SK-N-SH (cell line): Measurements from ENCODE around the gene POLR2A. TPM values are rescaled to one million over a fixed set of nuclear protein-coding genes. Genes with fewer than 3 reads are reported as not detected.

Experiments
- CTCF ChIA-PET: fragments of 300-600, 350-600 bp; formaldehyde crosslinking; extraction: SDS; loops from one replicate; lab custom pipeline; 2021; lab: Yijun Ruan, JAX
- POLR2A ChIA-PET: fragments of 350-600 bp; sonication (Branson Sonifier 250); formaldehyde crosslinking; extraction: SDS; loops from one replicate; lab custom pipeline; 2020; ENCODE audit warnings: antibody characterized with exemption, inconsistent platforms; lab: Yijun Ruan, JAX
- DNase-seq: peaks from one replicate; pipeline ENCODE4 v3.0.0; 2012
- H2AFZ ChIP-seq: fragments of 200-600 bp; sonication (generic); 2 replicates; pipeline ENCODE4 v1.8.1; 2016; ENCODE audit warnings: antibody characterized with exemption, mild to moderate bottlenecking, low read depth
- H3F3A ChIP-seq: fragments of 200-600 bp; sonication (generic); replicated peaks from 2 replicates; pipeline ENCODE3; 2016; ENCODE audit warnings: antibody characterized with exemption, mild to moderate bottlenecking; ENCODE audit not compliant: insufficient read depth
- H3K27ac ChIP-seq, 2 experiments: fragments of 200-500 bp in 1 of 2; fragments of 200-600 bp in 1 of 2; sonication (Bioruptor generic) in 1 of 2; sonication (generic), shearing (Covaris generic) in 1 of 2; 2 replicates each; pipeline versions ENCODE4 v1.5.1 to v1.6.1; 2014 to 2016; ENCODE audit warnings: low read depth in 2 of 2, inconsistent platforms in 1 of 2, low read length in 1 of 2, mild to moderate bottlenecking in 1 of 2, mixed read lengths in 1 of 2
- H3K27me3 ChIP-seq: fragments of 200-600 bp; sonication (generic), shearing (Covaris generic); 2 replicates; pipeline ENCODE4 v1.6.1; 2016; ENCODE audit warnings: mixed run types; ENCODE audit not compliant: insufficient read depth
- H3K36me3 ChIP-seq, 2 experiments: fragments of 200-500 bp in 1 of 2; fragments of 200-600 bp in 1 of 2; sonication (Bioruptor generic) in 1 of 2; sonication (generic) in 1 of 2; replicated peaks in 1 of 2; 2 replicates each; pipeline versions ENCODE3 to v1.5.1; 2014 to 2016; ENCODE audit warnings: low read length in 1 of 2, mild to moderate bottlenecking in 1 of 2; ENCODE audit not compliant: insufficient read depth in 2 of 2, control insufficient read depth in 1 of 2
- H3K4me1 ChIP-seq, 2 experiments: fragments of 200-500 bp in 1 of 2; fragments of 200-600 bp in 1 of 2; sonication (Bioruptor generic) in 1 of 2; sonication (generic), shearing (Covaris generic) in 1 of 2; 2 replicates each; pipeline versions ENCODE4 v1.5.1 to v1.6.1; 2014 to 2016; ENCODE audit warnings: low read depth in 1 of 2, low read length in 1 of 2, mixed run types in 1 of 2; ENCODE audit not compliant: insufficient read depth in 2 of 2, control insufficient read depth in 1 of 2
- H3K4me2 ChIP-seq: fragments of 200-600 bp; sonication (generic), shearing (Covaris generic); 2 replicates; pipeline ENCODE4 v1.6.1; 2017; ENCODE audit warnings: mixed run types
- H3K4me3 ChIP-seq, 2 experiments: fragments of 200-500 bp in 1 of 2; fragments of 200-600 bp in 1 of 2; sonication (Bioruptor generic) in 1 of 2; sonication (generic), shearing (Covaris generic) in 1 of 2; 2 replicates each; pipeline versions ENCODE4 v1.5.1 to v1.8.1; 2014 to 2016; ENCODE audit warnings: low read depth in 2 of 2, inconsistent platforms in 1 of 2, low read length in 1 of 2, mild to moderate bottlenecking in 1 of 2, mixed read lengths in 1 of 2, moderate library complexity in 1 of 2
- H3K79me2 ChIP-seq: fragments of 200-600 bp; sonication (generic); 2 replicates; pipeline ENCODE4 v1.8.1; 2017; ENCODE audit warnings: mild to moderate bottlenecking; ENCODE audit not compliant: insufficient read depth
- H3K9ac ChIP-seq: fragments of 200-600 bp; sonication (generic); 2 replicates; pipeline ENCODE4 v1.6.1; 2017; ENCODE audit warnings: mixed run types
- H3K9me2 ChIP-seq: fragments of 200-600 bp; sonication (generic); 2 replicates; pipeline ENCODE4 v1.6.1; 2017; ENCODE audit warnings: mixed run types
- H3K9me3 ChIP-seq: fragments of 200-600 bp; sonication (generic); 2 replicates; pipeline ENCODE4 v1.6.1; 2017; ENCODE audit warnings: mixed run types, mild to moderate bottlenecking, moderate library complexity
- H4K20me1 ChIP-seq: fragments of 200-600 bp; sonication (generic); 2 replicates; pipeline ENCODE4 v1.6.1; 2017; ENCODE audit warnings: mild to moderate bottlenecking, mixed run types; ENCODE audit not compliant: insufficient read depth
- FOSL2 ChIP-seq: IDR thresholded peaks from 2 replicates; pipeline ENCODE4 v1.4.0; 2012; ENCODE audit warnings: low read depth, mild to moderate bottlenecking, moderate library complexity, borderline replicate concordance
- FOXJ3 ChIP-seq: sonication (generic); formaldehyde crosslinking; IDR thresholded peaks from 2 replicates; pipeline ENCODE4 v1.5.1; 2020; ENCODE audit warnings: mild to moderate bottlenecking, missing genetic modification reagents
- JUND ChIP-seq: IDR thresholded peaks from 2 replicates; pipeline ENCODE4 v1.4.0; 2012
- POLR2AphosphoS5 ChIP-seq: IDR thresholded peaks from 2 replicates; pipeline ENCODE4 v1.6.1; 2012; ENCODE audit warnings: low read depth, low read length
- RCOR1 ChIP-seq: fragments of 150-350 bp; IDR thresholded peaks from 2 replicates; pipeline ENCODE4 v1.6.1; 2017; ENCODE audit warnings: antibody characterized with exemption, low read length
- RXRA ChIP-seq: IDR thresholded peaks from 2 replicates; pipeline ENCODE4 v1.4.0; 2012; ENCODE audit warnings: low read depth, mild to moderate bottlenecking, borderline replicate concordance
- TCF12 ChIP-seq: IDR thresholded peaks from 2 replicates; pipeline ENCODE4 v1.4.0; 2012
- whole genome bisulfite sequencing: methylation state at CpG from one replicate; pipeline ENCODE4 v1.1.6; 2017; ENCODE audit warnings: low lambda C conversion rate; 5-methylcytosine and 5-hydroxymethylcytosine counted together
- polyA plus RNA-seq, 3 experiments: library from polyadenylated mRNA; depleted of rRNA; stranded (reverse); fragments of >200 nt; gene quantifications; 2 replicates each; pipeline ENCODE4 v1.2.3, GENCODE V29; 2012
- TF ChIP-seq, protein P1 (sequence below): fragments of 200-600 bp; sonication (generic); IDR thresholded peaks from 2 replicates; pipeline ENCODE4 v1.6.1; 2017; ENCODE audit warnings: antibody characterized with exemption, mild to moderate bottlenecking, moderate library complexity
- TF ChIP-seq, protein P2 (sequence below): IDR thresholded peaks from 2 replicates; pipeline ENCODE4 v1.4.0; 2012; ENCODE audit warnings: low read depth
- TF ChIP-seq, protein P3 (sequence below): IDR thresholded peaks from 2 replicates; pipeline ENCODE4; 2012
- TF ChIP-seq, protein P4 (sequence below): fragments of 150-350 bp; IDR thresholded peaks from 2 replicates; pipeline ENCODE4 v1.6.1; 2016; ENCODE audit warnings: mild to moderate bottlenecking, low read depth, low read length
- TF ChIP-seq, protein P5 (sequence below): fragments of 150-350 bp; IDR thresholded peaks from 2 replicates; pipeline ENCODE4 v1.6.1; 2017; ENCODE audit warnings: antibody characterized with exemption, low read length, low read depth, borderline replicate concordance

The POLR2A gene
- polyA plus RNA-seq, 1 of the 3 experiments (the other 2 are of a cell fraction) = 37.3 TPM

DNA sequence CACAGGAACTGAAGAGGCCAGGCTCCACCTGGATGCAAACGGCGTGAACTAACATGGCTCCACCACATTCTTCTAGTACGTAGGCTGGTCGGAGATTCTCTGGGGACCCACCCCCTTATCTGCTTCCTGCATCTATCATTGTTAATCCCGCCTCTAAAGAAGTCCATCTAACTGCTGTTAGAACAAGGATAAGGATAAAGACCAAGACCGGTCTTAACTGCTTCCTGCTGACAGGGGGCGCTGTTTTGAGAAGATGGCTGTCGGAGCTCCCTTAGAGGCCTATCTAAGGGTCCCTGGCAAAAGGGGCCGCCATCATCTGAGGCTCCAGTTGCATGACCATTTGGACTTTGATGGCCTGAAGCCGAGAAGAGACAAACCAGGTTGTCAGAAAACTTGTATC, 38.9 kb downstream of the POLR2A start:
- no peaks in the 10 kb centered on the region; the same call in 1 of the 2 replicates for H3K27me3 ChIP-seq
- H3K36me3 ChIP-seq = no peaks in the 10 kb centered on the region
- no peaks in the 10 kb centered on the region for H3K4me1 ChIP-seq
- H3K9ac ChIP-seq = no peak overlapping the region
- H3F3A ChIP-seq = peaks cover 10% of the 10 kb centered on the region
- TF ChIP-seq, protein P1, sequence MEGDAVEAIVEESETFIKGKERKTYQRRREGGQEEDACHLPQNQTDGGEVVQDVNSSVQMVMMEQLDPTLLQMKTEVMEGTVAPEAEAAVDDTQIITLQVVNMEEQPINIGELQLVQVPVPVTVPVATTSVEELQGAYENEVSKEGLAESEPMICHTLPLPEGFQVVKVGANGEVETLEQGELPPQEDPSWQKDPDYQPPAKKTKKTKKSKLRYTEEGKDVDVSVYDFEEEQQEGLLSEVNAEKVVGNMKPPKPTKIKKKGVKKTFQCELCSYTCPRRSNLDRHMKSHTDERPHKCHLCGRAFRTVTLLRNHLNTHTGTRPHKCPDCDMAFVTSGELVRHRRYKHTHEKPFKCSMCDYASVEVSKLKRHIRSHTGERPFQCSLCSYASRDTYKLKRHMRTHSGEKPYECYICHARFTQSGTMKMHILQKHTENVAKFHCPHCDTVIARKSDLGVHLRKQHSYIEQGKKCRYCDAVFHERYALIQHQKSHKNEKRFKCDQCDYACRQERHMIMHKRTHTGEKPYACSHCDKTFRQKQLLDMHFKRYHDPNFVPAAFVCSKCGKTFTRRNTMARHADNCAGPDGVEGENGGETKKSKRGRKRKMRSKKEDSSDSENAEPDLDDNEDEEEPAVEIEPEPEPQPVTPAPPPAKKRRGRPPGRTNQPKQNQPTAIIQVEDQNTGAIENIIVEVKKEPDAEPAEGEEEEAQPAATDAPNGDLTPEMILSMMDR = peak; percentile 51
- TF ChIP-seq, protein P2, sequence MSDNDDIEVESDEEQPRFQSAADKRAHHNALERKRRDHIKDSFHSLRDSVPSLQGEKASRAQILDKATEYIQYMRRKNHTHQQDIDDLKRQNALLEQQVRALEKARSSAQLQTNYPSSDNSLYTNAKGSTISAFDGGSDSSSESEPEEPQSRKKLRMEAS = no peak
- no peak overlapping the region for H3K4me3 ChIP-seq
- H3K27ac ChIP-seq = no peak overlapping the region
- CTCF ChIA-PET = interaction anchor here (0.8 to 2.7 kb wide), 8 partner anchors 9 to 66 kb away, joined by 3 to 17 read pairs (median 4); partner anchors contain the start of genes SENP3 and SOX15
- no peaks in the 10 kb centered on the region for H3K9me2 ChIP-seq
- H3K79me2 ChIP-seq = no peaks in the 10 kb centered on the region
- no peak for DNase-seq
- no peaks in the 10 kb centered on the region for H3K9me3 ChIP-seq
- POLR2A ChIA-PET = no interaction called here
- H3K4me2 ChIP-seq = no peak overlapping the region
- H4K20me1 ChIP-seq = no peaks in the 10 kb centered on the region
- WGBS = 61% methylated on average over 9 of the region's 10 CpGs
- no peak overlapping the region for H2AFZ ChIP-seq

DNA sequence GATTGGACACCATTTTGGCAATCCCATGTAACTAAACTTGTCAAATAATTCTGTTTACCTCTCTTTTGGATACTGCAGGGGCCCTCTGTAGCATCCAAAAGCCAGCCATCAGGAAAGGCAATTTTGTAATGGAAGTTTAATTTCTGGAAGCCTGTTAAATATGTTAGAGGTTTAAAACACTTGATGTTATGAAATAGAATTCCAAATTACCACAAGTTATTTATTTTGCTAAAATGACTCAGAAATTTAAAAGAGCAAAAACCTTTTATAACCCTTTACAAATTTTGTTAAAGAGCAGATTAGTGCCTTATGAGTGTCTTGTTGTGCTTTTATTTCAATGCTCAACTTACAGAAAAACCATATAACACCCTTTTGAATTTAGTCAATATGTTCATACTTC, 44.7 kb downstream of the POLR2A start:
- no peaks in the 10 kb centered on the region for H3K36me3 ChIP-seq
- POLR2A ChIA-PET = no interaction called here
- no peaks in the 10 kb centered on the region; the same call in 1 of the 2 replicates for H3K27me3 ChIP-seq
- CTCF ChIA-PET = no interaction called here
- no peak overlapping the region for H3K4me2 ChIP-seq
- H3F3A ChIP-seq = peaks cover 3% of the 10 kb centered on the region
- no peaks in the 10 kb centered on the region for H3K4me1 ChIP-seq
- no peak overlapping the region for H3K27ac ChIP-seq
- H3K9me3 ChIP-seq = peaks cover 9% of the 10 kb centered on the region
- H3K79me2 ChIP-seq = no peaks in the 10 kb centered on the region
- H3K9me2 ChIP-seq = no peaks in the 10 kb centered on the region
- TF ChIP-seq, protein P3, sequence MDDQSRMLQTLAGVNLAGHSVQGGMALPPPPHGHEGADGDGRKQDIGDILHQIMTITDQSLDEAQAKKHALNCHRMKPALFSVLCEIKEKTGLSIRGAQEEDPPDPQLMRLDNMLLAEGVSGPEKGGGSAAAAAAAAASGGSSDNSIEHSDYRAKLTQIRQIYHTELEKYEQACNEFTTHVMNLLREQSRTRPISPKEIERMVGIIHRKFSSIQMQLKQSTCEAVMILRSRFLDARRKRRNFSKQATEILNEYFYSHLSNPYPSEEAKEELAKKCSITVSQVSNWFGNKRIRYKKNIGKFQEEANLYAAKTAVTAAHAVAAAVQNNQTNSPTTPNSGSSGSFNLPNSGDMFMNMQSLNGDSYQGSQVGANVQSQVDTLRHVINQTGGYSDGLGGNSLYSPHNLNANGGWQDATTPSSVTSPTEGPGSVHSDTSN = no peak
- H2AFZ ChIP-seq = no peak overlapping the region
- H3K9ac ChIP-seq = no peak overlapping the region
- no peak overlapping the region for H3K4me3 ChIP-seq
- H4K20me1 ChIP-seq = no peaks in the 10 kb centered on the region
- DNase-seq = no peak

DNA sequence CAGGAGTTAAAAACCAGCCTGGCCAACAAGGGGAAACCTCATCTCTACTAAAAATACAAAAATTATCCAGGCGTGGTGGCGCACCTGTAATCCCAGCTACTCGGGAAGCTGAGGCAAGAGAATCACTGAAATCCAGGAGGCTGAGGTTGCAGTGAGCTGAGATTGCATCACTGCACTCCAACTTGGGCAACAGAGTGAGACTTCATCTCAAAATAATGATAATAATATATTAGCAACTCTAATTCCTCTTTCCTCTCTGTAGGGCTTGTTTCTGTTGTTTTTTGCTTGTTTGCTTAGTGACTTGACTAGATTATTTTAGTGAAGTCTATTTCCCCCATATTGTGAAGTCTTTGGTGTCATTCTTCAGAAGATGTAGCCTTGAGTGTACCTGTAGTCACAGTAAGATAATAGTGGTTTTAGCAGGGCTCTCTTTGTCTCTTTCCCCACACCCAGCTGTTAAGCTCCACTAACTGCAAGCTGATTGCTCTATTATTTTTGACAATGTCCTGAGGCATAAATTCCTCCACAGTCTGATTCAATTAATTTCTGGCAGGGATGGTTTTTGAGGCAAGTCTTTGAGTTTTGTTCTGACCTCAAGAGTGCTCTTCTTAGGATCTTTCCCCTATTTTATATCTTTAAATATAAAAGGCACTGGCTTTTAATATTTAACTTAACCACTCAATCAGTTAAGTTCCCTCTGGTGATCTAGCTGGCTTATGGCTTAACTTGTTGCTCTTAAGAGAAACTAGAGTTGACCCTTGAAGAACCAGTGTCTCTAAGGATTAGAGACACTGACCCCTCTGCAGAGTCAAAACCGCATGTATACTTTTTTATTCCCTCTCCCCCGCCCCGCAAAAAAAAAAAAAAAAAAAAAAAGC, 46.1 kb downstream of the POLR2A start:
- DNase-seq = no peak
- Histone ChIP-seq H3K9ac (no peak overlapping the region), H3F3A (peaks cover 3% of the 10 kb centered on the region), H4K20me1 (no peaks in the 10 kb centered on the region), H3K27me3 (no peaks in the 10 kb centered on the region; the same call in 1 of the 2 replicates), H3K79me2 (no peaks in the 10 kb centered on the region), H3K9me2 (no peaks in the 10 kb centered on the region), H2AFZ (no peak overlapping the region), H3K4me2 (no peak overlapping the region), H3K36me3 (no peaks in the 10 kb centered on the region), H3K4me3 (no peak overlapping the region), H3K4me1 (no peaks in the 10 kb centered on the region), H3K9me3 (peaks cover 9% of the 10 kb centered on the region), H3K27ac (no peak overlapping the region)
- POLR2A ChIA-PET = no interaction called here
- 56% methylated on average over 6 of the region's 6 CpGs for WGBS
- CTCF ChIA-PET = interaction anchor here (1.2 to 3.0 kb wide), 2 partner anchors 16 to 31 kb away, joined by 4 to 13 read pairs; partner anchors contain the start of gene SENP3
- TF ChIP-seq POLR2AphosphoS5 (no peak), RCOR1 (no peak), FOSL2 (no peak), TCF12 (no peak), FOXJ3 (CRISPR knock-in tag) (no peak), JUND (no peak), RXRA (no peak)
- TF ChIP-seq, protein P4, sequence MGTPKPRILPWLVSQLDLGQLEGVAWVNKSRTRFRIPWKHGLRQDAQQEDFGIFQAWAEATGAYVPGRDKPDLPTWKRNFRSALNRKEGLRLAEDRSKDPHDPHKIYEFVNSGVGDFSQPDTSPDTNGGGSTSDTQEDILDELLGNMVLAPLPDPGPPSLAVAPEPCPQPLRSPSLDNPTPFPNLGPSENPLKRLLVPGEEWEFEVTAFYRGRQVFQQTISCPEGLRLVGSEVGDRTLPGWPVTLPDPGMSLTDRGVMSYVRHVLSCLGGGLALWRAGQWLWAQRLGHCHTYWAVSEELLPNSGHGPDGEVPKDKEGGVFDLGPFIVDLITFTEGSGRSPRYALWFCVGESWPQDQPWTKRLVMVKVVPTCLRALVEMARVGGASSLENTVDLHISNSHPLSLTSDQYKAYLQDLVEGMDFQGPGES = no peak
- TF ChIP-seq, protein P5, sequence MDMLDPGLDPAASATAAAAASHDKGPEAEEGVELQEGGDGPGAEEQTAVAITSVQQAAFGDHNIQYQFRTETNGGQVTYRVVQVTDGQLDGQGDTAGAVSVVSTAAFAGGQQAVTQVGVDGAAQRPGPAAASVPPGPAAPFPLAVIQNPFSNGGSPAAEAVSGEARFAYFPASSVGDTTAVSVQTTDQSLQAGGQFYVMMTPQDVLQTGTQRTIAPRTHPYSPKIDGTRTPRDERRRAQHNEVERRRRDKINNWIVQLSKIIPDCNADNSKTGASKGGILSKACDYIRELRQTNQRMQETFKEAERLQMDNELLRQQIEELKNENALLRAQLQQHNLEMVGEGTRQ = no peak
